ENCODE measurements around the gene CNOT11. TPM values are rescaled to one million over a fixed set of nuclear protein-coding genes. Genes with fewer than 3 reads are reported as not detected.

Gene CNOT11
- total RNA-seq, 1 experiment from 2014 or later = 54.0 TPM

GRCh38 chr2:101253703-101254450 lies 1.2 kb downstream of the CNOT11 start (continued):
- TF ChIP-seq HMGA2 (CRISPR knock-in tag; IDR thresholded peaks at IDR 0.05) = no peak
- no peak for TF ChIP-seq KAT7 (CRISPR knock-in tag; IDR thresholded peaks at IDR 0.05; ENCODE audit: borderline replicate concordance)
- no peak for TF ChIP-seq ARID4B (CRISPR knock-in tag; IDR thresholded peaks at IDR 0.05; ENCODE audit: borderline replicate concordance)
- no peak for TF ChIP-seq ESRRA (CRISPR knock-in tag; IDR thresholded peaks at IDR 0.05; ENCODE audit: borderline replicate concordance)
- TF ChIP-seq MXD4 (CRISPR knock-in tag; IDR thresholded peaks at IDR 0.05; ENCODE audit: borderline replicate concordance) = no peak
- no peak for TF ChIP-seq CTCF (IDR thresholded peaks at IDR 0.05)
- no peak for TF ChIP-seq ZNF138 (CRISPR knock-in tag; conservative IDR thresholded peaks at IDR 0.05)
- no peak for TF ChIP-seq EMX1 (CRISPR knock-in tag; IDR thresholded peaks at IDR 0.05)
- TF ChIP-seq GRHL2 (CRISPR knock-in tag; IDR thresholded peaks at IDR 0.05; ENCODE audit: insufficient replicate concordance, severe bottlenecking) = no peak

GRCh38 chr2:101255501-101255900 lies 2.8 kb downstream of the CNOT11 start:
- H3K27me3 Mint-ChIP-seq (ENCODE audit: low read depth) = no peaks in the 10 kb centered on the region
- peaks cover 23% of the 10 kb centered on the region for H3K36me3 Mint-ChIP-seq
- H3K4me3 Mint-ChIP-seq = no peak overlapping the region
- ATAC-seq = no peak
- no peaks in the 10 kb centered on the region for H3K9me3 Mint-ChIP-seq
- POLR2A ChIA-PET = interaction anchor here (0.6 kb wide), 1 partner anchor 54 kb away, joined by 4 read pairs; no protein-coding TSS in a partner anchor
- TF ChIP-seq FOXJ3 (CRISPR knock-in tag; IDR thresholded peaks at IDR 0.05; ENCODE audit: borderline replicate concordance) = no peak
- TF ChIP-seq E2F1 (CRISPR knock-in tag; IDR thresholded peaks at IDR 0.05) = no peak
- no peak for TF ChIP-seq ZNF532 (CRISPR knock-in tag; IDR thresholded peaks at IDR 0.05; ENCODE audit: borderline replicate concordance)
- TF ChIP-seq FOXK1 (CRISPR knock-in tag; IDR thresholded peaks at IDR 0.05) = no peak
- no peak for TF ChIP-seq NFE2L1 (CRISPR knock-in tag; IDR thresholded peaks at IDR 0.05)
- DNase-seq (ENCODE audit: low spot score) = no peak
- peaks cover 34% of the 10 kb centered on the region for H3K4me1 Mint-ChIP-seq
- peak overlapping the region; percentile 46 for H3K27ac Mint-ChIP-seq
- CTCF ChIA-PET = no interaction called here

Data from WTC11 (cell line).